ENCODE measurements around the gene COL4A1.

The COL4A1 gene

GRCh38 chr13:110306960-110307766 lies at the start of gene COL4A1, which contains the start of gene COL4A2:
COL4A1 (minus strand) TSS chr13:110307157; CDS start chr13:110307027, 130 bp downstream.
COL4A2 (plus strand) TSS chr13:110307284; CDS start chr13:110307904, 620 bp downstream.
- DNase-seq = no peak

DNA sequence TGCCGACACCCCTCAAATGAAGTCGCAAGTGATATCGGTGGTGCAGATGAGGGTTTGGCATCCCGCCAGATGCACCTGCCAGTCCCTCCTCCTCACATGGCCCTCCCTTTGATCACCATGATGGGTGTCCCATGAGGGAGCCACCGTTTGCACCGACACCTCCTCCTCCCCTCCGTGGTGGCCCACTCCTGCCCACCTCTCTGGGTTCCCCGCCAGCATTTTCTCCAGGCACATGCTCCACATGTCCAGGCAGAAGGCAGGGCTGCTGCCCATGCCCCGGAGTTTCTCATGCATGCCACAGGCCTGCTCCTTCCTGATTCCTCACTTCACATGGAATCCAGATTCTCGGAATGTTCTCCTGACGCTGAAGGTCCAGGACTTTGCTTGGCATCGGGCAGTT lies 49.4 kb upstream of the COL4A1 start:
- no peak for DNase-seq

- peak; percentile 31 for DNase-seq
These were observed 47.9 kb upstream of the COL4A1 start for GRCh38 chr13:110354715-110355473.

- DNase-seq = no peak
These were observed 47.2 kb upstream of the COL4A1 start for GRCh38 chr13:110354123-110354627.

GRCh38 chr13:110353339-110353977 lies 46.5 kb upstream of the COL4A1 start:
- no peak for DNase-seq

DNA sequence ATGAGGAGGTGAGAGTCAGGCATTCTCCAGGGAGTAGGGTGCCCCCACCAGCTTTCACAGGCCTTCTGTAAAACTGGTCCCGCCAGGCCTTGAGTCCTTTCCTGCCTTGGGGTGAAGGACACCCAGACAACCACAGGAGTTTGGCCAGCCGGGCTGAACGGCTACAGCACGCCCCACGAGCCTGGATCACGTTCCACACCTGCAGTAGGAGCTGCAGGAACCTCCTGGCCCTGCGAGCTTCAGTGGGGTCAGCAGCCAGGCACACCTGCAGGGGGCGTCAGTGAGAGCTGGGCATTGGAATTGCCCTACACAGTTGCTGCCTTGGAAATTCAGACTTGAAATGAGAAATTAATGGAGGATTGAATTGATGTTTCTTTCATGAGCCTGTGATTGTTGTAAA lies 45.8 kb upstream of the COL4A1 start:
- no peak for DNase-seq

DNA sequence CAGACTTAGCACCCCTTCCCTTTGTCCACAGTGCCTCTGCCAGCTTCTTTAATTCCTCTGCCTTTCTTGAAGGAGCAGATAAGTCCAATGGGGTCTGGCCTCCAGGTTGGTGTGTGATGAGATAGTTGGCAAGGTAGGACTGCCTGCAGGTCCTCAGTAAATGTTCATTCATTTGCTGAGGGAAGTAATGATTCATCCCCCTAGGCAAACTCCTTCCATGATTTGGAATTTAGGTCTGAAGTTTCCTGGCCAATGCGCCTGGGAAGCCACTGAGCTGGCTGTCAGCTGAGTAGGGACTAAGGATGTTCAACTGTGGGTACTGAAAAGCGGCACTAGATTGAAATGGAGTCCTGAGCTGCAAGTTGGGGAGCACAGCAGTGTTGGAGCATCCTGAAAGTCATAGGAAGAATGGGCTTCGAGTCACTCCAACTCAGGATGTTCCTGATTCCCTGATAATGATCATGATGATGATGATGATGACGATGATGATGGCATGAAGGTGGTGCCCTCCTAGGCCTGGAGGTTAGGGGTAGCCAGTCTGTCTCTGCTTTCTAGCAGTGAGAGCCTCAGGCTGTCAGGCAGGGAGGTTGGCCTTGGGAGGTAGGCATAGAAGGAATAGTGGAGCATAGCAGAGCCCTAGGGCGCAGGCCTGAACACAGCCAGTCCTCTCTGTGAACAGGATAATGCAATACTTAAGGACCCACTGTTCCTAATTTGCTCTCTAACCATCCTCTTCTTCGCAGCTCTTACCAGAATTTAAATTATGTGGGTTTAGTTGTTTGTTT lies 44.9 kb upstream of the COL4A1 start:
- no peak for DNase-seq

DNA sequence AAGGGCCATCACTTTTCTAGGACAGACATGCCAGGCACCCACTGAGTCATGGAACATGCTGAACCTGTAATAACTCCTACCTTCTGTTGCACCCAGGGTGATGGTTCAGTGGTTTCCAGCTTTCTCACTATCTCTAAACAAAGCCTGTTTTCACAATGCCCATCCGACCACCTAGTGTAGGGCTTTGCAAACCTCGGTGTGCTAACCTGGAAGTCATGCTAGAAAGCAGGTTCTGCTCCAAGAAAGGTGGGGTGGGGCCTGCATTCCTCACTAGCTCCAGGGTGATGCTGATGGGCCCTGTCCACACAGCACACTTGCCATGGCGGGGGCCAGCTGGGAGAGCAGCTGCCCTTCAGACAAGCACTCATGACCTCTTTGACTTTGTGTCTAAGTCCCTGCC lies 43.6 kb upstream of the COL4A1 start:
- no peak for DNase-seq

- no peak for DNase-seq
These were observed 43.1 kb upstream of the COL4A1 start for GRCh38 chr13:110350049-110350448.

GRCh38 chr13:110349239-110349638 lies 42.3 kb upstream of the COL4A1 start:
- peak; percentile 50 for DNase-seq

GRCh38 chr13:110348309-110349105 lies 41.5 kb upstream of the COL4A1 start:
- no peak for DNase-seq

- no peak for DNase-seq
These were observed 40.8 kb upstream of the COL4A1 start for GRCh38 chr13:110347535-110348308.

DNA sequence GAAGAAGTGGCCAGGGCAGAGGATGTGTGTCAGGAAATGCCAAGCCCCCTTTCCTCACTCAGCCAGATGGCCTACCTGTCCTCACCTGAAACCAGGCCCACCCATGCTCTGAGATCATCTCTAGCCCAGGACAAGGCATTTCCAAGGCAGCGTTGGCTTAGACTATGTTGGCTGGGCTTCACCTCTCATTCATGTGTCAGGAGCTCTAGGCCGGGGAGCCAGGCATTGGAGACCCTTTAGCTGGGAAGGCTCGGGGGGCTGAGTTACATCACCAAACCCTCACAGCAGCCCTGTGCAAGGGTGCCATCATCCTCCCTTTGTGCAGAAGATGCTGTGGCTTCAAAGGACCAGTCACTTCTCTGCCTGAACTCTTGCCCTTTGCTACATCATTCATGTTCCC lies 40.1 kb upstream of the COL4A1 start:
- no peak for DNase-seq

DNA sequence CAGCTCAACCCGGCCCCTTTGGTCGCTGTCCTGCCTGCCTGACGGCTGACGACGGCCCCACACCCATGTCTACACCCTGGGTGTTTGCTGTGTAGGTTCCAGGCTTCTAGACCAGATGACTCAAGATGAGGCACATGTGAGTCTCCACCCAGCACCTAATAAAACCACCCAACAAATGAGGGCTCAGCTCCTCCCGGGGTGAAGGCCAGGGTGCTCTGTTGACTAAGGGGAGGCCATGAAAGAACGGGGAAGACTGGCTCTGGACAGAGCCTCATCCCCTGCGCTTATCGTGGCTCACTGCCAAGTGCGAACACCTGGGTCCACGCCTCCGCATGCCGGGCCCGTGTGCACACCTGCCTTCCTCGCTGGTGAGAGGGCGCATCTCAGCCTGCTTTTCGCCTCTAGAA lies 39.7 kb upstream of the COL4A1 start:
- DNase-seq = peak; percentile 85

DNA sequence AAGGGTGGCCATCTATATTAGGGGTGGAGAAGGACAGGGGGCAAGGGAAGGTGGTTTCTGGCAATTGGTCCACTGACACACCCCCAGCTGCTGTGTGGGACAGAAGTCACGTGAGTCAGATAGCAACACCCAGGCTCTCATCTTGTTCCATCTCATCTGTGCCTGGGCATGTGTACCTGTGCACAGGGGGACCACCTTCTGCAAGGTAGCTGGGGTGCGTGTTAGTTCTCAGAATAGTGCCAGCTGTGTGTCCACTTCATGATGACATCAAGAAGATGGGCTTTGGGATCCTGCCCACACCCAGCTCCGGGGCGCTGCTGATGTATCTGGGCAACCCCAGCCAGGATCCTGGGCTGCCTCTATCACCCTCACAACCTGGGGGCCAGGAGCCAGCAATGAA lies 38.7 kb upstream of the COL4A1 start:
- DNase-seq = no peak

DNA sequence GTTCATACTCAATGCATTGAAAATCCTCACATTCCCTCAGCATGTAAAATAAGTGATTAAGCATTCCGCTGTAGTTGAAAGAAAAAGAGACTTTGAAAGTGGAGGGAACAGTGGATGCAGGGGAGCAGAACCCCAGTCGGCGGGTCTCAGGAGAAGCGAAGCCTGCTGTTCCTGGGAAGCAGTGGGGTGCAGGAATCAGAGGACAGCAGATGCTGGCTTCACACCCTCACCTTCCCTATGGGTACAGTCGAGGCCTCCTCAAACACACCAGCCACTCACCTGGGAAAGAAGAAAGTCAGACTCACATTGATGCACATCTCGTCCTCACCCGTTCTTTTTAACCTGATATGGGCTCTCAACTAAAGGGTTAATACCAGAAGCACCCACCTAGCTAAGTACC lies 38.3 kb upstream of the COL4A1 start:
- no peak for DNase-seq

GRCh38 chr13:110344320-110344719 lies 37.4 kb upstream of the COL4A1 start:
- no peak for DNase-seq

- DNase-seq = no peak
These were observed 36.4 kb upstream of the COL4A1 start for GRCh38 chr13:110343241-110343865.

- no peak for DNase-seq
These were observed 35.5 kb upstream of the COL4A1 start for GRCh38 chr13:110342474-110342873.

Measured in NCI-H2029 (cell line).